ENCODE results near the gene RASEF. TPM values are rescaled to one million over a fixed set of nuclear protein-coding genes. Genes with fewer than 3 reads are reported as not detected.
"Not testable (repeated sequence)": the region's sequence is repeated elsewhere in the genome, so short reads cannot be mapped to it uniquely, and the experiment has no call there.

Gene RASEF
- total and polyA plus RNA-seq, 2 of the 4 experiments (the other 2 are of a cell fraction), result under 0.01 to 0.05 TPM

DNA sequence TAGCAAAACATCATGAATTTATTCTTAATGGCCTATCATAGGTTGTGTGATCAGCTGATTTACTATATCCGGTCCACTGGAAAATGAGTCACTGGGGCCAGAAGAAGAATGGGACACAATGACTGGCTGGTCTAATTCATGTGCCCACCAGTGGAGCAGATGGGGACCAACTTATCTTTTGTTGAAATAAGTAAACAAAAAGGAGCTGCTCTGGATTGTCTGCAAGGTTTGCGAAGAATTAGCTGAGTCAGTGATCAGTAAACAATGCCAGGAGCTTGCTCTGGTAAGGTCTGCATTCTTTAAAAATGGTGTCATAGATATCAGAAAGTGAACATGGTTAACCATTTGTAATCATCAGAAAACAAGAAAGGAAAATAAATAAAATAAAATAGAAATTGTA is 128.0 kb downstream of the RASEF start:
- no peak overlapping the region for H3K9ac ChIP-seq (ENCODE audit: low read depth, low read length)
- ChIA-PET POLR2A (ENCODE audit: unreplicated experiment) (no interaction called here), CTCF (no interaction called here)
- BruUV-seq (replicated peaks), result no TSS peak
- H4K20me1 ChIP-seq (ENCODE audit: insufficient read depth, low read length), result no peaks in the 10 kb centered on the region
- dilution Hi-C loops (cut with HindIII; ENCODE audit: low sequenced_read_pairs, unreplicated experiment) (no loop called here), in situ Hi-C loops (cut with MboI; ENCODE audit: low sequenced_read_pairs) (no loop called here), intact Hi-C loops (cut with micrococcal nuclease) (no loop called here)
- H2AK9ac ChIP-seq (replicated peaks; ENCODE audit: low read depth, low read length, poor library complexity), result no peak overlapping the region
- no CpG with 5 or more reads among the region's 2 CpGs for WGBS, 2 experiments (ENCODE audit: extremely low coverage in 2 of 2, insufficient read length in 1 of 2)
- H2AFZ ChIP-seq (replicated peaks; ENCODE audit: low read length, poor library complexity), result no peak overlapping the region
- no peak overlapping the region for H4K8ac ChIP-seq (ENCODE audit: low read depth in 2 of 2, low read length in 2 of 2)
- H3K4me3 ChIP-seq (ENCODE audit: insufficient read depth, low read depth, low read length), result no peak overlapping the region
- H3K14ac ChIP-seq (replicated peaks; ENCODE audit: low read depth, low read length), result no peak overlapping the region
- no peak overlapping the region for H3K23ac ChIP-seq (ENCODE audit: low read depth, low read length)
- no peaks in the 10 kb centered on the region for H3K4me1 ChIP-seq (ENCODE audit: control insufficient read depth, insufficient read depth, low read length)
- no peak overlapping the region for H3K56ac ChIP-seq (ENCODE audit: extremely low read depth, insufficient read depth, low read length)
- no peak overlapping the region for H2BK5ac ChIP-seq (ENCODE audit: low read depth, low read length, poor library complexity, severe bottlenecking)
- no peaks in the 10 kb centered on the region for H3K36me3 ChIP-seq (ENCODE audit: control insufficient read depth, insufficient read depth, low read length)
- no peak overlapping the region for H3K18ac ChIP-seq (ENCODE audit: low read depth, low read length)
- H3K9me1 ChIP-seq (ENCODE audit: insufficient read depth, low read length), result no peaks in the 10 kb centered on the region
- TF ChIP-seq MAFK (IDR thresholded peaks at IDR 0.05; ENCODE audit: low read depth, low read length) (peak; percentile 82), RCOR1 (IDR thresholded peaks at IDR 0.05; ENCODE audit: insufficient replicate concordance, low read length) (no peak)
- no peak overlapping the region for H3K27ac ChIP-seq (ENCODE audit: insufficient read depth, low read length)
- no peak overlapping the region for H4K91ac ChIP-seq (ENCODE audit: insufficient read depth, low read depth, low read length)
- no peak overlapping the region for H3K4ac ChIP-seq (ENCODE audit: low read depth, low read length)
- peak; percentile 49 for DNase-seq
- H3K4me2 ChIP-seq (ENCODE audit: low read depth, low read length), result no peak overlapping the region
- no peak overlapping the region for H2BK120ac ChIP-seq (ENCODE audit: low read depth, low read length)
- H3K9me3 ChIP-seq (ENCODE audit: control insufficient read depth, insufficient read depth, low read length), result no peaks in the 10 kb centered on the region
- no peak overlapping the region for H2BK20ac ChIP-seq (ENCODE audit: low read depth, low read length)
- H2BK15ac ChIP-seq (ENCODE audit: low read depth, low read length), result no peak overlapping the region
- H4K5ac ChIP-seq (ENCODE audit: low read depth, low read length), result no peak overlapping the region
- H3K27me3 ChIP-seq (ENCODE audit: control insufficient read depth, insufficient read depth, low read length), result no peaks in the 10 kb centered on the region
- H2AK5ac ChIP-seq (ENCODE audit: low read depth, low read length), result no peak overlapping the region
- H3K79me1 ChIP-seq (ENCODE audit: low read depth in 1 of 2, low read length in 2 of 2), result no peaks in the 10 kb centered on the region
- ATAC-seq (ENCODE audit: low read depth), result peak; percentile 46

DNA sequence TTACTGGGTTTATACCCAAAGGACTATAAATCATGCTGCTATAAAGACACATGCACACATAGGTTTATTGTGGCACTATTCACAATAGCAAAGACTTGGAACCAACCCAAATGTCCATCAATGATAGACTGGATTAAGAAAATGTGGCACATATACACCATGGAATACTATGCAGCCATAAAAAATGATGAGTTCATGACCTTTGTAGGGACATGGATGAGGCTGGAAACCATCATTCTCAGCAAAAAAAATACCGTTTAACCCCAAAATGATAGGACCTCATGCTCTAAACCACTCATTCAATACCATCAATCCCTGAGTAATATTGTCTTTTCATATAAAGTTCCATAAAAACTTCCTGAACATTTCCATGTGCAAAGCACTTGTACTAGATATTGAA is 128.9 kb downstream of the RASEF start:
- POLR2A ChIA-PET (ENCODE audit: unreplicated experiment); ATAC-seq (ENCODE audit: low read depth); H3K79me1 ChIP-seq (ENCODE audit: low read depth in 1 of 2, low read length in 2 of 2); H3K14ac ChIP-seq (replicated peaks; ENCODE audit: low read depth, low read length); H4K8ac ChIP-seq (ENCODE audit: low read depth in 2 of 2, low read length in 2 of 2); H4K91ac ChIP-seq (ENCODE audit: insufficient read depth, low read depth, low read length); H2AK9ac ChIP-seq (replicated peaks; ENCODE audit: low read depth, low read length, poor library complexity); H3K56ac ChIP-seq (ENCODE audit: extremely low read depth, insufficient read depth, low read length); H2BK5ac ChIP-seq (ENCODE audit: low read depth, low read length, poor library complexity, severe bottlenecking); H2AK5ac ChIP-seq (ENCODE audit: low read depth, low read length); H3K23ac ChIP-seq (ENCODE audit: low read depth, low read length); dilution Hi-C loops (cut with HindIII; ENCODE audit: low sequenced_read_pairs, unreplicated experiment); H4K5ac ChIP-seq (ENCODE audit: low read depth, low read length); DNase-seq; H3K4me3 ChIP-seq (ENCODE audit: insufficient read depth, low read depth, low read length); H2AFZ ChIP-seq (replicated peaks; ENCODE audit: low read length, poor library complexity); H3K9me3 ChIP-seq (ENCODE audit: control insufficient read depth, insufficient read depth, low read length); H2BK20ac ChIP-seq (ENCODE audit: low read depth, low read length); H3K4me1 ChIP-seq (ENCODE audit: control insufficient read depth, insufficient read depth, low read length); H4K20me1 ChIP-seq (ENCODE audit: insufficient read depth, low read length); H3K27me3 ChIP-seq (ENCODE audit: control insufficient read depth, insufficient read depth, low read length); H3K4me2 ChIP-seq (ENCODE audit: low read depth, low read length); H3K18ac ChIP-seq (ENCODE audit: low read depth, low read length); BruUV-seq (replicated peaks); H3K36me3 ChIP-seq (ENCODE audit: control insufficient read depth, insufficient read depth, low read length); in situ Hi-C loops (cut with MboI; ENCODE audit: low sequenced_read_pairs); H3K9ac ChIP-seq (ENCODE audit: low read depth, low read length); H3K4ac ChIP-seq (ENCODE audit: low read depth, low read length); H2BK120ac ChIP-seq (ENCODE audit: low read depth, low read length); H2BK15ac ChIP-seq (ENCODE audit: low read depth, low read length); H3K9me1 ChIP-seq (ENCODE audit: insufficient read depth, low read length); H3K27ac ChIP-seq (ENCODE audit: insufficient read depth, low read length); intact Hi-C loops (cut with micrococcal nuclease): not testable (repeated sequence)
- no CpG with 5 or more reads among the region's 1 CpG for WGBS, 2 experiments (ENCODE audit: extremely low coverage in 2 of 2, insufficient read length in 1 of 2)
- CTCF ChIA-PET, result interaction anchor here (0.6 kb wide), 1 partner anchor 1085 kb away, joined by 3 read pairs; no protein-coding TSS in a partner anchor
